ENCODE data around the gene GNB5. TPM values are rescaled to one million over a fixed set of nuclear protein-coding genes. Genes with fewer than 3 reads are reported as not detected.

Gene GNB5
- total RNA-seq, 2 experiments from 2014 or later = 27.9 to 39.5 TPM

GRCh38 chr15:52109559-52110451, 81.4 kb downstream of the GNB5 start:
- peaks cover 8% of the 10 kb centered on the region for H3K4me1 Mint-ChIP-seq
- no peak overlapping the region for H3K27ac Mint-ChIP-seq
- peaks cover 39% of the 10 kb centered on the region for H3K27me3 Mint-ChIP-seq
- no peaks in the 10 kb centered on the region for H3K9me3 Mint-ChIP-seq (ENCODE audit: low read depth)
- DNase-seq (no peak), ATAC-seq (no peak)
- H3K4me3 Mint-ChIP-seq = no peak overlapping the region
- CTCF ChIA-PET = interaction anchor here (1.0 to 1.1 kb wide), 2 partner anchors 50 to 98 kb away, joined by 3 read pairs; no protein-coding TSS in a partner anchor
- no peaks in the 10 kb centered on the region for H3K36me3 Mint-ChIP-seq

GRCh38 chr15:52107238-52107637, 84.0 kb downstream of the GNB5 start:
- CTCF ChIA-PET = interaction anchor here (0.8 to 1.4 kb wide), 2 partner anchors 25 to 29 kb away, joined by 3 read pairs; no protein-coding TSS in a partner anchor
- Mint-ChIP-seq H3K27me3 (peaks cover 27% of the 10 kb centered on the region), H3K36me3 (no peaks in the 10 kb centered on the region), H3K4me3 (no peak overlapping the region), H3K27ac (no peak overlapping the region), H3K4me1 (peaks cover 23% of the 10 kb centered on the region), H3K9me3 (ENCODE audit: low read depth) (no peaks in the 10 kb centered on the region)
- no peak for ATAC-seq
- no peak for DNase-seq

- CTCF ChIA-PET = interaction anchor here (0.8 to 1.4 kb wide), 2 partner anchors 24 to 29 kb away, joined by 3 read pairs; no protein-coding TSS in a partner anchor
- no peak overlapping the region for H3K4me3 Mint-ChIP-seq
- H3K4me1 Mint-ChIP-seq = peaks cover 23% of the 10 kb centered on the region
- ATAC-seq (no peak), DNase-seq (no peak)
- H3K27ac Mint-ChIP-seq = no peak overlapping the region
- no peaks in the 10 kb centered on the region for H3K9me3 Mint-ChIP-seq (ENCODE audit: low read depth)
- no peaks in the 10 kb centered on the region for H3K36me3 Mint-ChIP-seq
- peaks cover 24% of the 10 kb centered on the region for H3K27me3 Mint-ChIP-seq
Observed at GRCh38 chr15:52106641-52107040, 84.6 kb downstream of the GNB5 start.

- Mint-ChIP-seq H3K9me3 (ENCODE audit: low read depth) (no peaks in the 10 kb centered on the region), H3K4me1 (peaks cover 23% of the 10 kb centered on the region), H3K36me3 (no peaks in the 10 kb centered on the region), H3K4me3 (no peak overlapping the region), H3K27me3 (peaks cover 17% of the 10 kb centered on the region), H3K27ac (no peak overlapping the region)
- DNase-seq (no peak), ATAC-seq (no peak)
- CTCF ChIA-PET = interaction anchor here (1.4 kb wide), 1 partner anchor 23 kb away, joined by 3 read pairs; no protein-coding TSS in a partner anchor
Observed at GRCh38 chr15:52105846-52106245, 85.3 kb downstream of the GNB5 start.

- CTCF ChIA-PET = interaction anchor here (1.1 kb wide), 1 partner anchor 187 kb away, joined by 4 read pairs; no protein-coding TSS in a partner anchor
- no peaks in the 10 kb centered on the region for H3K9me3 Mint-ChIP-seq (ENCODE audit: low read depth)
- no peak overlapping the region for H3K4me3 Mint-ChIP-seq
- peaks cover 16% of the 10 kb centered on the region for H3K4me1 Mint-ChIP-seq
- peak; percentile 45 for DNase-seq
- H3K27me3 Mint-ChIP-seq = peaks cover 11% of the 10 kb centered on the region
- ATAC-seq = peak; percentile 60
- H3K27ac Mint-ChIP-seq = no peak overlapping the region
- no peaks in the 10 kb centered on the region for H3K36me3 Mint-ChIP-seq
Observed at GRCh38 chr15:52104532-52105004, 86.6 kb downstream of the GNB5 start.

DNA sequence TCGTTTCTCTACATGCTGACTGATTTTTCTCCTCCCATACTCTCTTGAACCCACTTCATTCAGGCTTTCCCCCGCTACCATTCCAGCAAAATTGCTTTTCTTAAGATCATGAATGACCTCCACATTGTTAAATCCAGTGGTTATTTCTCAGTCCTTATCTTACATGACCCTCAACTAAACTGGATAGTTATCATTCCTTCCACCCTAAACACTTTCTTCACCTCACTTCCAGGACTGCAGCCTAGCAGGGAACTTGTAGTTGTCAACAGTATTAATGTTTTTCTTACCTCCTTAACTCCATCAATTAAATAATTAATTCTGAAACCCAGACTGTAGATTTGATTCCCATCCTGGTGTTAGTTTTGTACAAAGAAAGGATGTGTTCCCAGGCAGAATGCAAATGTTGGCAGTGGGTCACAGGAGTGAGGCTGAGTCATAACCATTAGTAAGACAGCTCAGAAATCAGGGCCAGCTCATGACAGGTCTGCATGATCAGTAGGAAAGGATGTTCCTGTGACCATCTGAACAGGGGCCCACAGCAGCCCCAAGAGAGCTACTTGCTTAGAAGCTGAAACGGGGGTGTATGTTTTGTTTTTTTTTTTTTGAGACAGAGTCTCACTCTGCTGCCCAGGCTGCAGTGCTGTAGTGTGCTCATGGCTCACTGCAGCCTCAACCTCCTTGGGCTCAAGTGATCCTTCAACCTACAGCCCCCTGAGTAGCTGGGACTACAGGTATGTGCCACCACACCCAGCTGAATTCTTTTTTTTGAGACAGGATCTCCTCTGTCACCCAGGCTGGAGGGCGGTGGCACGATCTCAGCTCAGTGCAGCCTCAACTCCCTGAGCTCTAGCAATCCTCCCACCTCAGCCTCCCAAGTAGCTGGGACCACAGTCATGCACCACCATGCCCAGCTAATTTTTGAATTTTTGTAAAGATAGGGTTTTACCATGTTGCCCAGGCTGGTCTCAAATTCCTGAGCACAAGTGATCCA, 87.7 kb downstream of the GNB5 start:
- H3K9me3 Mint-ChIP-seq (ENCODE audit: low read depth) = no peaks in the 10 kb centered on the region
- H3K4me3 Mint-ChIP-seq = no peak overlapping the region
- H3K27me3 Mint-ChIP-seq = peaks cover 7% of the 10 kb centered on the region
- DNase-seq (peak; percentile 57), ATAC-seq (peak; percentile 81)
- H3K27ac Mint-ChIP-seq = no peak overlapping the region
- CTCF ChIA-PET = interaction anchor here (1.1 to 1.6 kb wide), 3 partner anchors 14 to 186 kb away, joined by 3 to 4 read pairs (median 3); no protein-coding TSS in a partner anchor
- no peaks in the 10 kb centered on the region for H3K36me3 Mint-ChIP-seq
- H3K4me1 Mint-ChIP-seq = peaks cover 16% of the 10 kb centered on the region

- no peaks in the 10 kb centered on the region for H3K9me3 Mint-ChIP-seq (ENCODE audit: low read depth)
- no peak overlapping the region for H3K4me3 Mint-ChIP-seq
- CTCF ChIA-PET = interaction anchor here (1.4 to 1.6 kb wide), 2 partner anchors 13 to 125 kb away, joined by 3 read pairs; no protein-coding TSS in a partner anchor
- H3K27ac Mint-ChIP-seq = no peak overlapping the region
- peaks cover 16% of the 10 kb centered on the region for H3K4me1 Mint-ChIP-seq
- H3K36me3 Mint-ChIP-seq = no peaks in the 10 kb centered on the region
- ATAC-seq (no peak), DNase-seq (no peak)
- H3K27me3 Mint-ChIP-seq = peaks cover 5% of the 10 kb centered on the region
Observed at GRCh38 chr15:52102463-52102862, 88.7 kb downstream of the GNB5 start.

GRCh38 chr15:52101542-52102323, 89.5 kb downstream of the GNB5 start:
- Mint-ChIP-seq H3K9me3 (ENCODE audit: low read depth) (no peaks in the 10 kb centered on the region), H3K27ac (no peak overlapping the region), H3K36me3 (no peaks in the 10 kb centered on the region), H3K4me1 (peaks cover 16% of the 10 kb centered on the region), H3K27me3 (peaks cover 10% of the 10 kb centered on the region), H3K4me3 (no peak overlapping the region)
- CTCF ChIA-PET = interaction anchor here (2.0 kb wide), 1 partner anchor 23 kb away, joined by 6 read pairs; no protein-coding TSS in a partner anchor
- DNase-seq (no peak), ATAC-seq (no peak)

- H3K4me1 Mint-ChIP-seq = peaks cover 16% of the 10 kb centered on the region
- CTCF ChIA-PET = interaction anchor here (2.0 kb wide), 1 partner anchor 22 kb away, joined by 6 read pairs; no protein-coding TSS in a partner anchor
- DNase-seq (no peak), ATAC-seq (no peak)
- peaks cover 12% of the 10 kb centered on the region for H3K27me3 Mint-ChIP-seq
- H3K4me3 Mint-ChIP-seq = no peak overlapping the region
- H3K36me3 Mint-ChIP-seq = no peaks in the 10 kb centered on the region
- H3K9me3 Mint-ChIP-seq (ENCODE audit: low read depth) = no peaks in the 10 kb centered on the region
- no peak overlapping the region for H3K27ac Mint-ChIP-seq
Observed at GRCh38 chr15:52100807-52101442, 90.3 kb downstream of the GNB5 start.

DNA sequence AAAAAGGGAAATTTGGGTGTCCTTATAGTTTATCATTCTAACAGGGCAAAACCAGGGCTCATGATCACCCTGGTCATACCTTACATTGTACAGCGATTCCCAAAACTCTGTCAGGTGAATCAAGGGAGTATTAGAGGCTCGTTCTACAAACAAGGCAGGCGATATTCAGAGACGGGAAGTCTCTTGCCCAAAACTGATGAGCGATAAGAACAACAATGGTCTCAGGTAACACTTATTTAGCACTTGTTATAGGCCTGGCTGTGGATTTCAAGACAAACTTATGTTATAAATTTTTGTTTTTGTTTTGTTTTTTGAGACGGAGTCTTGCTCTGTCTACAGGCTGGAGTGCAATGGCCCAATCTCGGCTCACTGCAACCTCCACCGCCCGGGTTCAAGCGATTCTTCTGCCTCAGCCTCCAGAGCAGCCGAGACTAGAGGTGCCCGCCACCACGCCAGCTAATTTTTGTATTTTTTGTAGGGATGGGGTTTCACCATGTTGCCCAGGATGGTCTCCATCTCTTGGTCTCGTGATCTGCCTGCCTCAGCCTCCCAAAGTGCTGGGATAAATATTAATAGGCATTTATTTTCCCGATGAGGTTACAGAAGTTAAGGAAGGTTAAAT, 91.4 kb downstream of the GNB5 start:
- DNase-seq = no peak
- Mint-ChIP-seq H3K36me3 (no peaks in the 10 kb centered on the region), H3K27me3 (peaks cover 21% of the 10 kb centered on the region), H3K4me1 (peaks cover 15% of the 10 kb centered on the region), H3K4me3 (no peak overlapping the region), H3K27ac (no peak overlapping the region), H3K9me3 (ENCODE audit: low read depth) (no peaks in the 10 kb centered on the region)
- CTCF ChIA-PET = interaction anchor here (2.0 kb wide), 1 partner anchor 21 kb away, joined by 6 read pairs; no protein-coding TSS in a partner anchor
- no peak for ATAC-seq

DNA sequence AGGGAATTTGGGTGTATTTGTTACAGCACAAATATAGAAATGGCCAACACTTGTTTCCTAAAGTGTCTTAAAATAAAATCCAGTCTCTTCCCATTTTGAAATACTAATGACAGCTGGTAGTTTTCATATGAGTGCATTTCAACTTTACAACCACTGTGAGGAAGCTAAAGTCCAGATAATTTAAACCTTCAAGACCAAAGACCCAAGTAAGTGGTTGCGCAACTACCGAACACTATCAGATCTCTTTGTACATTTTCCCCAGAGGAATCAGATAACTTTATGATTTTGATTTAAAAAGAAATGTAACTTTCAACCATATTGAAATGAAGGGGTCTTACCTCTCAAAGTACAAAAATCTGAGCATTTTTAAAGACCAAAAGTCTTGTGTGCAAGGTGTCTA, 92.9 kb downstream of the GNB5 start:
- ATAC-seq (no peak), DNase-seq (no peak)
- no peaks in the 10 kb centered on the region for H3K9me3 Mint-ChIP-seq (ENCODE audit: low read depth)
- CTCF ChIA-PET = interaction anchor here (1.0 to 2.9 kb wide), 5 partner anchors 13 to 48 kb away, joined by 3 to 7 read pairs (median 4); no protein-coding TSS in a partner anchor
- H3K27ac Mint-ChIP-seq = no peak overlapping the region
- H3K27me3 Mint-ChIP-seq = peaks cover 23% of the 10 kb centered on the region
- peaks cover 4% of the 10 kb centered on the region for H3K4me1 Mint-ChIP-seq
- H3K4me3 Mint-ChIP-seq = no peak overlapping the region
- H3K36me3 Mint-ChIP-seq = no peaks in the 10 kb centered on the region

Measured in activated CD8-positive, alpha-beta memory T cell treated with anti-CD3 and anti-CD28 coated beads, Interleukin-2, amount 10 ng/mL, durations not matched to agents 7 days and 5 days (primary cell).